B cell (primary cell): ENCODE results near the gene ITPR1. TPM values are rescaled to one million over a fixed set of nuclear protein-coding genes. Genes with fewer than 3 reads are reported as not detected.
A peak's percentile ranks its signal among the peaks of the same experiment; 100 is the strongest.

ENCODE experiments used
- ATAC-seq: fragments of 200-7000 bp; cut with Tn5 transposase; one replicate; pipeline ENCODE4 v1.10.0; 2021; ENCODE audit warnings: low read depth, mild to moderate bottlenecking, moderate number of reproducible peaks, moderate library complexity
- CTCF ChIA-PET: fragments of 350-600 bp; sonication (Branson Sonifier 250); formaldehyde crosslinking; loops from one replicate; lab custom pipeline; 2021; ENCODE audit warnings: antibody characterized with exemption, inconsistent platforms; lab: Charles Lee
- POLR2A ChIA-PET: fragments of 350-600 bp; sonication (Branson Sonifier 250); formaldehyde crosslinking; loops from one replicate; lab custom pipeline; 2021; ENCODE audit warnings: antibody characterized with exemption; lab: Charles Lee
- DNase-seq: peaks from one replicate; pipeline ENCODE4 v3.0.0; 2013
- H2AFZ ChIP-seq: 2 replicates; pipeline ENCODE4 v1.6.1; 2012; ENCODE audit warnings: mild to moderate bottlenecking, low read depth, low read length; ENCODE audit not compliant: insufficient read depth, poor library complexity, severe bottlenecking
- H3K27ac ChIP-seq, 2 donors: 1 replicate in 1 of 2; 2 replicates in 1 of 2; pipeline ENCODE4 v1.5.1; 2012 to 2013; ENCODE audit warnings: low read length in 2 of 2, mild to moderate bottlenecking in 2 of 2, moderate library complexity in 1 of 2
- H3K27me3 ChIP-seq, 4 experiments: fragments of 200-600 bp in 1 of 4; sonication (generic) in 1 of 4; replicated peaks in 1 of 4; 1 replicate in 2 of 4; 2 replicates in 2 of 4; pipeline versions ENCODE4 v1.6.1 to v1.7.0; 2013 to 2016; ENCODE audit warnings: low read length in 3 of 4, mild to moderate bottlenecking in 2 of 4, mixed read lengths in 1 of 4, moderate library complexity in 1 of 4; ENCODE audit not compliant: insufficient read depth in 4 of 4, control insufficient read depth in 3 of 4; ENCODE audit errors: control extremely low read depth in 1 of 4
- H3K36me3 ChIP-seq, 2 experiments: replicated peaks in 1 of 2; 1 replicate in 1 of 2; 2 replicates in 1 of 2; pipeline versions ENCODE4 v1.6.1 to v1.7.1; 2013; ENCODE audit warnings: low read length in 1 of 2; ENCODE audit not compliant: insufficient read depth in 2 of 2, control insufficient read depth in 1 of 2; ENCODE audit errors: control extremely low read depth in 1 of 2, extremely low read depth in 1 of 2
- H3K4me1 ChIP-seq, 2 donors: fragments of 200-600 bp in 1 of 2; sonication (generic) in 1 of 2; 1 replicate in 1 of 2; 2 replicates in 1 of 2; pipeline versions ENCODE4 v1.5.1 to v1.6.1; 2013 to 2017; ENCODE audit warnings: low read length in 2 of 2; ENCODE audit not compliant: control insufficient read depth in 2 of 2, insufficient read depth in 2 of 2
- H3K4me2 ChIP-seq: replicated peaks from 2 replicates; pipeline ENCODE3; 2012; ENCODE audit warnings: mild to moderate bottlenecking, low read depth, low read length; ENCODE audit not compliant: poor library complexity, severe bottlenecking
- H3K4me3 ChIP-seq, 5 experiments: fragments of 200-600 bp in 1 of 5; sonication (generic) in 1 of 5; 1 replicate in 3 of 5; 2 replicates in 2 of 5; pipeline versions ENCODE4 v1.5.1 to v1.7.0; 2011 to 2016; ENCODE audit warnings: low read length in 4 of 5, mild to moderate bottlenecking in 4 of 5, low read depth in 2 of 5, control low read depth in 1 of 5, moderate library complexity in 1 of 5; ENCODE audit not compliant: insufficient read depth in 1 of 5; ENCODE audit errors: control extremely low read depth in 1 of 5, extremely low read depth in 1 of 5
- H3K79me2 ChIP-seq: fragments of 200-600 bp; sonication (generic); one replicate; pipeline ENCODE4 v1.6.0; 2016; ENCODE audit warnings: low read length; ENCODE audit not compliant: control insufficient read depth, insufficient read depth
- H3K9ac ChIP-seq: fragments of 200-600 bp; sonication (generic); 2 replicates; pipeline ENCODE4 v1.6.1; 2017; ENCODE audit warnings: mild to moderate bottlenecking, low read length, moderate library complexity
- H3K9me3 ChIP-seq, 3 donors: one replicate each; pipeline versions ENCODE4 v1.6.1 to v1.7.1; 2013; ENCODE audit warnings: low read length in 2 of 3; ENCODE audit not compliant: control insufficient read depth in 2 of 3, insufficient read depth in 1 of 3; ENCODE audit errors: control extremely low read depth in 1 of 3
- H4K20me1 ChIP-seq: 2 replicates; pipeline ENCODE4 v1.6.0; 2012; ENCODE audit warnings: mild to moderate bottlenecking, low read length; ENCODE audit not compliant: insufficient read depth, control insufficient read depth, poor library complexity, severe bottlenecking
- H3K27ac Mint-ChIP-seq: one replicate; pipeline ENCODE4 v1.8.0; 2021; ENCODE audit warnings: mixed read lengths
- H3K27me3 Mint-ChIP-seq: one replicate; pipeline ENCODE4 v1.8.0; 2021; ENCODE audit warnings: mixed read lengths
- H3K4me1 Mint-ChIP-seq: one replicate; pipeline ENCODE4 v1.8.0; 2021; ENCODE audit warnings: mixed read lengths
- H3K4me3 Mint-ChIP-seq: one replicate; pipeline ENCODE4 v1.8.0; 2021; ENCODE audit warnings: mixed read lengths
- H3K9me3 Mint-ChIP-seq: one replicate; pipeline ENCODE4 v1.8.0; 2022; ENCODE audit warnings: mixed read lengths; ENCODE audit not compliant: insufficient read depth
- CTCF ChIP-seq: fragments of 200-600 bp; IDR thresholded peaks from one replicate; pipeline ENCODE4 v1.8.0; 2022; ENCODE audit warnings: antibody characterized with exemption, mild to moderate bottlenecking
- EZH2 ChIP-seq: IDR thresholded peaks from 2 replicates; pipeline ENCODE4 v1.6.1; 2012; ENCODE audit warnings: borderline replicate concordance, low read depth, mild to moderate bottlenecking, moderate library complexity, low read length; ENCODE audit not compliant: insufficient read depth, poor library complexity, severe bottlenecking
- WGBS: methylation state at CpG from one replicate; pipeline ENCODE4 v1.1.5; 2013; ENCODE audit warnings: missing lambda C conversion rate; ENCODE audit not compliant: insufficient coverage; 5-methylcytosine and 5-hydroxymethylcytosine counted together
- intact Hi-C: fragments of 100-400 bp; cut with micrococcal nuclease; formaldehyde crosslinking; loops from one replicate; pipeline ENCODE4 v1.10.0; 2022
- polyA plus RNA-seq: library from polyadenylated mRNA; depleted of rRNA; stranded (reverse); fragments of >200 nt; gene quantifications from 2 replicates; pipeline ENCODE4 v1.2.3, GENCODE V29; 2012
- total RNA-seq, 2 donors: library from RNA; stranded (reverse); fragments of 120-200 nt in 1 of 2; gene quantifications; 1 replicate in 1 of 2; 2 replicates in 1 of 2; pipeline versions ENCODE4 v1.2.3 to v1.2.4, GENCODE V29; 2013 to 2022

ITPR1 gene
- total and polyA plus RNA-seq, 2 donors (not counting 1 experiment from before 2014, with no cell fraction given) = 64.0 to 332 TPM

GRCh38 chr3:4633078-4634004 is 140.2 kb downstream of the ITPR1 start:
- Histone ChIP-seq H3K9ac (no peak overlapping the region), H3K79me2 (peaks cover 57% of the 10 kb centered on the region), H3K27ac (peak overlapping the region in 1 of 2 donors; percentile 26), H4K20me1 (peaks cover 82% of the 10 kb centered on the region), H3K4me1 (no peaks in the 10 kb centered on the region), H3K9me3 (no peaks in the 10 kb centered on the region), H2AFZ (no peak overlapping the region), H3K4me3 (no peak overlapping the region), H3K4me2 (no peak overlapping the region), H3K36me3 (peaks cover 4 to 45% of the 10 kb centered on the region in 2 experiments), H3K27me3 (no peaks in the 10 kb centered on the region)
- no peak overlapping the region for H3K4me3 Mint-ChIP-seq
- no peaks in the 10 kb centered on the region for H3K27me3 Mint-ChIP-seq
- TF ChIP-seq CTCF (peak; percentile 91), EZH2 (no peak)
- ChIA-PET POLR2A (no interaction called here), CTCF (interaction anchor here (0.7 to 11.1 kb wide), 45 partner anchors 8 to 443 kb away, joined by 3 to 279 read pairs (median 4); partner anchors contain the start of gene ITPR1)
- peak; percentile 64 for DNase-seq
- peak; percentile 43 for ATAC-seq
- intact Hi-C loops = loop anchor here (1.0 to 2.0 kb wide), 4 partner anchors 115 to 282 kb away; partner anchors contain the start of genes ITPR1 and SUMF1
- H3K9me3 Mint-ChIP-seq = no peaks in the 10 kb centered on the region
- 93% methylated on average over 6 of the region's 10 CpGs for WGBS
- peak overlapping the region; percentile 78 for H3K27ac Mint-ChIP-seq
- peaks cover 13% of the 10 kb centered on the region for H3K4me1 Mint-ChIP-seq

DNA sequence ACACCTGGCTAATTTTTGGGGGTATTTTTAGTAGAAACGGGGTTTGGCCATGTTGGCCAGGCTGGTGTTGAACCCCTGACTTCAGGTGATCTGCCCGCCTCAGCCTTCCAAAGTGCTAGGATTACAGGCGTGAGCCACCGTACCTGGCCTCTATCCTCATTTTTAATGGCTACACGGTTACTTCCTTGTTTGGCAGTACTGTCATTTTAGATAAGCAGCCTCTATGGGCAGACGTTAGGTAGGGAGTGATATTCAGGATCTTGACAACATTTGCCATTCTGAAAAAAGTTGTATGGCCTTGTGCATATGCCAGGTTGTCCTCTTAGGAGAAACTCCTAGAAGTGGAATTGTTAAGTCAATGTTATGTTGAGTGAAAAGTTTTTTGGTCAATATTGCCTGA is 141.7 kb downstream of the ITPR1 start:
- CTCF ChIA-PET = interaction anchor here (1.3 to 11.1 kb wide), 5 partner anchors 11 to 282 kb away, joined by 4 to 279 read pairs (median 7); no protein-coding TSS in a partner anchor
- Histone ChIP-seq H3K4me1 (no peaks in the 10 kb centered on the region), H3K9ac (no peak overlapping the region), H2AFZ (no peak overlapping the region), H3K4me2 (no peak overlapping the region), H3K27ac (no peak overlapping the region), H3K9me3 (no peaks in the 10 kb centered on the region), H3K4me3 (no peak overlapping the region), H3K36me3 (peaks cover 1 to 46% of the 10 kb centered on the region in 2 experiments), H4K20me1 (peaks cover 85% of the 10 kb centered on the region), H3K79me2 (peaks cover 63% of the 10 kb centered on the region), H3K27me3 (no peaks in the 10 kb centered on the region)
- Mint-ChIP-seq H3K27me3 (no peaks in the 10 kb centered on the region), H3K9me3 (no peaks in the 10 kb centered on the region), H3K27ac (no peak overlapping the region), H3K4me1 (peaks cover 13% of the 10 kb centered on the region), H3K4me3 (no peak overlapping the region)
- no peak for ATAC-seq
- DNase-seq = no peak
- intact Hi-C loops = no loop called here
- POLR2A ChIA-PET = no interaction called here
- no peak for TF ChIP-seq CTCF
- TF ChIP-seq EZH2 = no peak
- 78% methylated on average over 4 of the region's 6 CpGs for WGBS
